Activated CD4-positive, alpha-beta memory T cell treated with anti-CD3 and anti-CD28 coated beads, Interleukin-2, amount 10 ng/mL, durations not matched to agents 7 days and 5 days (primary cell): ENCODE measurements around the gene SCP2D1. TPM values are rescaled to one million over a fixed set of nuclear protein-coding genes. Genes with fewer than 3 reads are reported as not detected.
"Not testable (repeated sequence)": the region's sequence is repeated elsewhere in the genome, so short reads cannot be mapped to it uniquely, and the experiment has no call there.

Experiments
- CTCF ChIA-PET: fragments of 350-600 bp; sonication (Branson Sonifier 250); formaldehyde crosslinking; loops from one replicate; lab custom pipeline; 2021; ENCODE audit warnings: antibody characterized with exemption, inconsistent platforms; lab: Charles Lee
- POLR2A ChIA-PET: fragments of 350-600 bp; sonication (Branson Sonifier 250); formaldehyde crosslinking; loops from one replicate; lab custom pipeline; 2021; ENCODE audit warnings: antibody characterized with exemption; lab: Charles Lee
- DNase-seq: peaks from one replicate; pipeline ENCODE4 v3.0.0-alpha.2; 2020
- H3K27ac Mint-ChIP-seq: one replicate; pipeline ENCODE4 v1.8.0; 2021; ENCODE audit warnings: mild to moderate bottlenecking, mixed read lengths
- H3K27me3 Mint-ChIP-seq: one replicate; pipeline ENCODE4 v1.8.0; 2021; ENCODE audit warnings: mixed read lengths
- H3K36me3 Mint-ChIP-seq: one replicate; pipeline ENCODE4 v1.8.0; 2021; ENCODE audit warnings: low read depth, mixed read lengths
- H3K4me1 Mint-ChIP-seq: one replicate; pipeline ENCODE4 v1.8.0; 2021; ENCODE audit warnings: mixed read lengths
- H3K4me3 Mint-ChIP-seq: one replicate; pipeline ENCODE4 v1.8.0; 2021; ENCODE audit warnings: mild to moderate bottlenecking, mixed read lengths
- H3K9me3 Mint-ChIP-seq: one replicate; pipeline ENCODE4 v1.8.0; 2021; ENCODE audit warnings: mixed read lengths
- total RNA-seq, 2 experiments: library from RNA; stranded (reverse); gene quantifications; one replicate each; pipeline ENCODE4 v1.2.3, GENCODE V29; 2021

Gene SCP2D1
- total RNA-seq: not detected

DNA sequence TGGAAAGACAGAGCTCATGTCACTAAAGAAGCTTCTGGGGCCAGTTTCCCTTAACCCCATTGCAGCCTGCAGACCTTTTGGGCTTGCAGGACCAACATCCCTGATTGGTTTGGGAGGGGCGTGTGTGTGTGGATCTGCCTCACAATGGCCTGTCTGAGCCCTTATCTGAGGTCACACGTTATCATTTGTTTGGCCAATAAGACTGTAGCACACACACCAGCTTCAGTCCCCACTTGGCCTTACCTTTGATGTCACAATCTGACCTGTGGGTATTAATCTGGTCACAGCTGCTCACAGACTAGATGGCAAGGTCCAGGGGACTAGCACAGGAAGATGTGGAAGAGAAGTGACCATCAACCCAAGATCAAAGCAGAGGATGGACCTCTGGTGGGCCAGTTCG lies at the start of gene SCP2D1:
TSS of gene SCP2D1 (plus strand) at position 301 of the 400 bp plus-strand sequence. CDS start at position 334, 33 bp downstream.
- Mint-ChIP-seq H3K36me3 (no peaks in the 10 kb centered on the region), H3K9me3 (no peaks in the 10 kb centered on the region)
- CTCF ChIA-PET: no interaction called here

DNA sequence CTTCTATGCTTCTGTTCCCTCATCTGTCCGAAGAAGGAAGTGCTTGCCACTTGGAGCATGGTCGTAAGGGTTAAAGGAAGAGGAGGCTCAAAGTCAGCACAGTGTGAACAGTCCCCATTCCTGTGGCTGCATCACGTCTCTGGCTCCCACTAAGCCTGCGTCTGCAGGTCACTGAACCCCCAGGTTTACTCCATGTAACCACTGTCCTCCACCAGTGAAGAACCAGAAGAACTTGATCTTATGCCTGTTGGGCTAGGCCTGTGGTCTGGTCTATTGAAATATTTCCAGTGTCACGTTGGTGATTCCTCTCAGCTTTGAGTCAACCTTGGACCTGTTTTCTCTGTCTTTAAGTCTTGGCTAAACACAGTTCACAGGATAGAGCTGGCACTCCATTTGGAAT lies 45.9 kb upstream of the SCP2D1 start:
- H3K27me3 Mint-ChIP-seq: peaks cover 5% of the 10 kb centered on the region
- no peak overlapping the region for H3K27ac Mint-ChIP-seq
- H3K4me3 Mint-ChIP-seq: no peak overlapping the region
- CTCF ChIA-PET: no interaction called here
- peaks cover 4% of the 10 kb centered on the region for H3K36me3 Mint-ChIP-seq
- no peaks in the 10 kb centered on the region for H3K9me3 Mint-ChIP-seq
- no peaks in the 10 kb centered on the region for H3K4me1 Mint-ChIP-seq
- POLR2A ChIA-PET: no interaction called here
- no peak for DNase-seq

More for the DNA sequence above, at the start of gene SCP2D1:
- POLR2A ChIA-PET: no interaction called here
- no peaks in the 10 kb centered on the region for H3K4me1 Mint-ChIP-seq
- H3K4me3 Mint-ChIP-seq: no peak within 1 kb of the TSS
- H3K27ac Mint-ChIP-seq: no peak within 1 kb of the TSS
- no peaks in the 10 kb centered on the region for H3K27me3 Mint-ChIP-seq
- no peak for DNase-seq

DNA sequence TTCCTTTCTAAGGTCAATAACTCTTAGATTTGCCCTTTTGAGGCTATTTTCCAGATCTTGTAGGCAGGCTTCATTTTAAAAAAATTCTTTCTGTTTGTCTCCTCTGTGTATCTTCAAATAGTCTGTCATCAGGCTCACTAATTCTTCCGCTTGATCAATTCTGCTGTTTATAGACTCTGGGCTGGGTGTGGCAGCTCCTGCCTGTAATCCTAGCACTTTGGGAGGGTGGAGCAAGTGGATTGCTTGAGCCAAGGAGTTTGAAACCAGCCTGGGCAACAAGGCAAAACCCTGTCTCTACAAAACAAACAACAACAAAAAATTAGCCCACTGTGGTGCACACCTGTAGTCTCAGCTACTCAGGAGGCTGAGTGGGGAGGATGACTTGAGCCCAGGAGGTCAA lies 40.0 kb upstream of the SCP2D1 start:
- Mint-ChIP-seq H3K27me3 (peaks cover 5% of the 10 kb centered on the region), H3K4me3 (no peak overlapping the region), H3K36me3 (no peaks in the 10 kb centered on the region), H3K9me3 (no peaks in the 10 kb centered on the region), H3K27ac (no peak overlapping the region), H3K4me1 (no peaks in the 10 kb centered on the region)
- ChIA-PET CTCF (interaction anchor here (1.0 kb wide), 1 partner anchor 12 kb away, joined by 3 read pairs; no protein-coding TSS in a partner anchor), POLR2A (no interaction called here)
- DNase-seq: no peak

DNA sequence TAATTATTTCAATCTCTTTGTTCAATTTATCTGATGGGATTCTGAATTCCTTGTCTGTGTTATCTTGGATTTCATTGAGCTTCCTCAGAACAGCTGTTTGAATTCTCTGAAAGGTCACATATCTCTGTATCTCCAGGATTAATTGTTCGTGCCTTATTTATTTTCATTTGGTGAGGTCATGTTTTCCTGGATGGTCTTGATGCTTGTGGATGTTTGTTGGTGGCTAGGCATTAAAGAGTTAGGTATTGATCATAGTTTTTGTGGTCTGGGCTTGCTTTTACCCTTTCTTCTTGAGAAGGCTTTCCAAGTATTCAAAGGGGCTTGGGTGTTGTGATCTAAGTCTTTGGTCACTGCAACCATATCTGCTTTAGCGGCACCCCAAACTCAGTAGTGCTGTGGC lies 39.4 kb upstream of the SCP2D1 start:
- no peaks in the 10 kb centered on the region for H3K9me3 Mint-ChIP-seq
- no peak overlapping the region for H3K4me3 Mint-ChIP-seq
- H3K36me3 Mint-ChIP-seq: no peaks in the 10 kb centered on the region
- CTCF ChIA-PET: no interaction called here
- no peak for DNase-seq
- POLR2A ChIA-PET: no interaction called here
- H3K4me1 Mint-ChIP-seq: no peaks in the 10 kb centered on the region
- no peak overlapping the region for H3K27ac Mint-ChIP-seq
- peaks cover 5% of the 10 kb centered on the region for H3K27me3 Mint-ChIP-seq

DNA sequence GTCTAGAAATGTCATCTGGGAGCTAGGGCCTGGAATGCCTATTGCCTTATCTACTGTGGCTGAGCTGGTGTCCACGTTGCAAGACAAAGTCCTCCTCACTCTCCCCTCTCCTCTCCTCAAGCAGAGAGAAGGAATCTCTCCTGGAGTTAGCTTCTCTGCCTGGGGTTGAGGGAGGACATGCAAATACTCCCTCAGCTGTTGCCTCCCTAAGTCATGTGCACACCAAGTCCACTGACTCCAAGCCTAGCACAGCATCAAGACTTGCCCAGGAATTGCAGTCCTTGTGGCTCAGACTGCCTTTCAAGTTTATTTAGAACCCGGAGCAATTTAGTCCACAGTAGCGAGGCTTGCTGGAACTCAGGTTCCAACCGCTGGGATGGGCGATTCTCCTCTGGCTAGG lies 38.0 kb upstream of the SCP2D1 start:
- no peak for DNase-seq
- CTCF ChIA-PET: no interaction called here
- H3K27ac Mint-ChIP-seq: no peak overlapping the region
- H3K4me1 Mint-ChIP-seq: no peaks in the 10 kb centered on the region
- H3K27me3 Mint-ChIP-seq: peaks cover 5% of the 10 kb centered on the region
- H3K36me3 Mint-ChIP-seq: no peaks in the 10 kb centered on the region
- no peak overlapping the region for H3K4me3 Mint-ChIP-seq
- H3K9me3 Mint-ChIP-seq: no peaks in the 10 kb centered on the region
- POLR2A ChIA-PET: no interaction called here

DNA sequence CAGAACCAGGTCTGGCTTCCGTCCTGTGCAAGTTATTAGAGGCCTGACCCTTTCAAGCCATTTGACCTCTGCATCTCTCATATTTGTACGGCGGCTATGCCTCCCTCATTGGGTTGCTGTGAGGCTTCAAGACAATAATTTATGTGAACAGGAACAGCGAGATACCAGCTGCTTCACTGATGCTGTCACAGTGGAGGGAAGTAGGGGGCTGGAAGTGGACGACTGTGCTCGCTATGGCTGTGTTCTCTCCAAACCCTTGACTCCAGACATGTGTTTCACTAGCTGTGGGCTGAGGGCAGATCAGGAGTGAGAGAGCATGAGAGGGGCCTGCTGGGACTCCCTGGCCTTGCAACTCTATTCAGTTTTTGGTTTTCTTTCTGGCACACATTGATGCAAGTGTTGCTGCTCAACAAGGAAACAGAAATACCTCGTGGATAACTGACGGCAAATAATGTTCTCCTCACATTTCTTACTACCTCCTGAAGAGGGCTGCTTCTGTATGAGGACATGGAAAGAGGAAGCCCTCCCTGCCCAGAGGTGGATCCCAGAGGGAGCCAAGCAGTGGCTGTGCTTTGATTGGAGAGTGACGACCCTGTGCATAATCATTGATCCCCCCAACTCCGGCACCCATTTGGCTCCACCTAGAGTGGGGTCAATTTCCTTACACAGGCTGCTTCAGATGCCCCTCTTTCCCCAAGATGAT lies 34.7 kb upstream of the SCP2D1 start:
- H3K4me3 Mint-ChIP-seq: no peak overlapping the region
- H3K4me1 Mint-ChIP-seq: no peaks in the 10 kb centered on the region
- no peaks in the 10 kb centered on the region for H3K36me3 Mint-ChIP-seq
- POLR2A ChIA-PET: no interaction called here
- DNase-seq: no peak
- CTCF ChIA-PET: no interaction called here
- no peaks in the 10 kb centered on the region for H3K9me3 Mint-ChIP-seq
- H3K27ac Mint-ChIP-seq: no peak overlapping the region
- no peaks in the 10 kb centered on the region for H3K27me3 Mint-ChIP-seq

DNA sequence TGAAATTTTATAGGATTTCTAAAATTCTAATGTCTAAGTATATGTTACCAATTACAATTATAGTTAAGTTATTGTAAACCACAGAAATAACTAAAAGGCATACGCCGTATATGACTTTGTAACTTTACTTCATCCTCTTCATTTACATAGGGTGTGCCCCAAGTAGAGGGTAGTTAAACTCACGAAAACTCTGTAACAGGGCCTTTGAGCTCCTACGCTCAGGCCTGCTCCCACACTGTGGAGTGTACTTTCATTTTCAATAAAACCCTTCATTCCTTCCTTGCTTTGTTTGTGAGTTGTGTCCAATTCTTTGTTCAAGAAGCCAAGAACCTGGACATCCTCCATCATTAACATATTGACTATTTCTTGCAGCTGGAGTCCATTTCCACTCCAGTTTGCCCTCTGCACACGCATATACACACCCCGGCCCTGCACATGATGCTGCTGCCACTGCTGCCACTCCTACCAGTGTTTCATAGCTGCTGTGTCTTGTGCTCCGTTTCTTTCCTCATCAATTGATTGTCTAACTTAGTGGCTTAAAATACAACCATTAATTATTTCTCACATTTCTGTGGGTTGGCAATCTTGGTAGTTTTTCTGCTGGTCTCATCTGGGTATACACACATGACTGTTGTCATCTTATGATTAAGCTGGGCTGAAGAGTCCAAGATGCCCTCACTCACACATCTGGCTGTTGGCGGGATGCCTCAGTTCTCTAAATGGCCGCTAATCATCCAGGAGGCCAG lies 33.0 kb upstream of the SCP2D1 start:
- Mint-ChIP-seq H3K36me3 (no peaks in the 10 kb centered on the region), H3K4me1 (no peaks in the 10 kb centered on the region), H3K27ac (no peak overlapping the region), H3K27me3 (peaks cover 3% of the 10 kb centered on the region), H3K4me3 (no peak overlapping the region), H3K9me3 (no peaks in the 10 kb centered on the region)
- POLR2A ChIA-PET: no interaction called here
- CTCF ChIA-PET: no interaction called here
- no peak for DNase-seq

DNA sequence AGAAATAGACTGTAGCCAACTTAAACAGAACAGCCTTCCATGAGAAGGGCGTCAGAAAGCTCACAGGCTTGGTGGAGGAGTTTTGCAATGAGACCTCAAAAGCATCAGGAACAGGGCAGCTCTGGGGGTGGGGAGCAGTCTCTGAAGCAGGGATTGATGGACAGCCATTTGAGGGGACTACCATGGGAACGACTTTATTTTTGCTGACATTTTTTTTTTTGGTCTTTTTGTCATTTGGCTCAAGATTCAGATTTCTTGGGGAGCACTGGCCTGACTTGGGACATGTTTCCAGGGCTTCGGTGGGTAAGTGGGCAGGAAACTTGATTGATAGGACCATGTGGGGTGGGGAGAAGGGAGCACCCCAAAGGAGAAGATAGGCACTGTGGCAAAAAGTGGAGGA lies 32.1 kb upstream of the SCP2D1 start:
- Mint-ChIP-seq H3K27ac (no peak overlapping the region), H3K9me3 (no peaks in the 10 kb centered on the region), H3K4me1 (no peaks in the 10 kb centered on the region), H3K4me3 (no peak overlapping the region), H3K27me3 (peaks cover 4% of the 10 kb centered on the region), H3K36me3 (no peaks in the 10 kb centered on the region)
- ChIA-PET CTCF (no interaction called here), POLR2A (no interaction called here)
- DNase-seq: no peak

DNA sequence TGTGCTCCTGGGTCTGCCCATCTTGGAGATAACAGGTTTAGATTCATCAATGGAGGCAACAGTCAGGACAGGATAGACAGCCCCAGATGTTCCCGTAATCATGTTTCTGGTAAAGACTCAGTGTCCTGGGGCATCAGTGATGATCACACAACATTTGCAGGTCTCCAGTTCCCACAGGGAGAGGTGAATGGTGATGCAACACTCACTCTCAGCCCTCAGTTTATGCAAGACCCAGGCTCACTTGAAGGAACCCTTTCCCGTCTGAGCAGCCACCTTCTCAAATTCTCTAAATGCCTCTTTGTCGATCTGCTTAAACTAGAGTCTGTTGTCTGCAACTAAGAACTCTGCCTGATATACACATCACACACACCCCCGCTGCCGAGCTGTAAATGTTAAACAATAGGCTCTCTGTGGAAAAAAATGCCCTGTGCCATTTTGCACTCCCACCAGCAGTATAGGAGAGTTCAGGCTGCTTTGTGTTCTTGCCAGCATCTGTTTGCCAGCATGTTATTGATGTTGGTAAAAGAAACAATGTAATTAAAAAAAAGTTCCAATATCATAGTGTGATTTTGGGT lies 30.1 kb upstream of the SCP2D1 start:
- H3K36me3 Mint-ChIP-seq: no peaks in the 10 kb centered on the region
- ChIA-PET CTCF (no interaction called here), POLR2A (no interaction called here)
- H3K9me3 Mint-ChIP-seq: no peaks in the 10 kb centered on the region
- H3K27ac Mint-ChIP-seq: no peak overlapping the region
- no peaks in the 10 kb centered on the region for H3K4me1 Mint-ChIP-seq
- H3K27me3 Mint-ChIP-seq: peaks cover 11% of the 10 kb centered on the region
- no peak for DNase-seq
- no peak overlapping the region for H3K4me3 Mint-ChIP-seq

DNA sequence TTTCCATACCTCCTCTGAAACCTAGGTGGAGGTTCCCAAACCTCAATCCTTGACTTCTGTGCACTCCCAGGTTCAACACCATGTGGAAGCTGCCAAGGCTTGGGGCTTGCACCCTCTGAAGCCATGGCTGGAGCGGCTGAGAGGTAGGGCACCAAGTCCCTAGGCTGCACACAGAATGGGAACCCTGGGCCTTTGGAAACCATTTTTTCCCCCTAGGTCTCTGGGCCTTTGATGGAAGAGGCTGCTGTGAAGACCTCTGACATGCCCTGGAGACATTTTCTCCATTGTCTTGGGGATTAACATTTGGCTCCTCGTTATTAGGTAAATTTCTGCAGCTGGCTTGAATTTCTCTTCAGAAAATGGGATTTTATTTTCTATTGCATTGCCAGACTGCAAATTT lies 26.5 kb upstream of the SCP2D1 start:
- H3K4me3 Mint-ChIP-seq, H3K9me3 Mint-ChIP-seq, POLR2A ChIA-PET, CTCF ChIA-PET, DNase-seq, H3K36me3 Mint-ChIP-seq, H3K4me1 Mint-ChIP-seq, H3K27ac Mint-ChIP-seq: not testable (repeated sequence)
- peaks cover 16% of the 10 kb centered on the region for H3K27me3 Mint-ChIP-seq

DNA sequence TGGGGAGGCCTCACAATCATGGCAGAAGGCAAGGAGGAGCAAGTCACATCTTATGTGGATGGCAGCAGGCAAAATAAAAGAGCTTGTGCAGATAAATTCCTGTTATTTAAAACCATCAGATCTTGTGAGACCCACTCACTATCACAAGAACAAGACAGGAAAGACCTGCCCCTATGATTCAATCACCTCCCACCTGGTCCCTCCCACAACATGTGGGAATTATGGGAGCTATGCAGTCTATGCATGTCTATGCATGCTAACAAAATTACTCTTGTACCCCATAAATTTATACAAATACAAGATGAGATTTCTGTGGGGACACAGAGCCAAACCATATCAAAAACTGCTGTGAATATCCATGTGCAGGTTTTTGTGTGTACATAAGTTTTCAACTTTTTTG lies 25.6 kb upstream of the SCP2D1 start:
- Mint-ChIP-seq H3K4me3 (no peak overlapping the region), H3K27me3 (peaks cover 16% of the 10 kb centered on the region), H3K4me1 (no peaks in the 10 kb centered on the region), H3K27ac (no peak overlapping the region), H3K36me3 (no peaks in the 10 kb centered on the region), H3K9me3 (peaks cover 2% of the 10 kb centered on the region)
- no peak for DNase-seq
- POLR2A ChIA-PET: no interaction called here
- CTCF ChIA-PET: no interaction called here

DNA sequence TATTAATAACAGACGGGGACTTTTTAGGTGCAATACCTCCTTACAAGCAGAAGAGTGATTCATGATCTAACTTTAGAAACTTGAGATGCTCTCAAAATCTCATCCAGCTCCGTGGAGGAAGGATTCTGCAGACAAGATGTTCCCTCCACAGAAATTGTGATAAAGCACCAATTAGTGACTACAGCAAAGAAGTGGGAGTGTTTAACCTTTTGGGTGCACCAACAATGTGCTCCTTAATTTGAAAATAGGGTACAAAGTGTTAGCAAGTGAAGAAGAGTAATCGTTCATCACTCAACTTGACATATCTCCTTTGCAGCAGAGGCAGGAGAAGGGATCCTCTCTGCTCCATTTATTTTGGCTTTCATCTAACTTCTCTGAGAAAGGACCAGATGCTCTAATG lies 22.8 kb upstream of the SCP2D1 start:
- peaks cover 7% of the 10 kb centered on the region for H3K4me1 Mint-ChIP-seq
- no peak for DNase-seq
- CTCF ChIA-PET: no interaction called here
- peaks cover 12% of the 10 kb centered on the region for H3K27me3 Mint-ChIP-seq
- no peak overlapping the region for H3K4me3 Mint-ChIP-seq
- POLR2A ChIA-PET: no interaction called here
- H3K36me3 Mint-ChIP-seq: no peaks in the 10 kb centered on the region
- no peak overlapping the region for H3K27ac Mint-ChIP-seq
- H3K9me3 Mint-ChIP-seq: peaks cover 2% of the 10 kb centered on the region

DNA sequence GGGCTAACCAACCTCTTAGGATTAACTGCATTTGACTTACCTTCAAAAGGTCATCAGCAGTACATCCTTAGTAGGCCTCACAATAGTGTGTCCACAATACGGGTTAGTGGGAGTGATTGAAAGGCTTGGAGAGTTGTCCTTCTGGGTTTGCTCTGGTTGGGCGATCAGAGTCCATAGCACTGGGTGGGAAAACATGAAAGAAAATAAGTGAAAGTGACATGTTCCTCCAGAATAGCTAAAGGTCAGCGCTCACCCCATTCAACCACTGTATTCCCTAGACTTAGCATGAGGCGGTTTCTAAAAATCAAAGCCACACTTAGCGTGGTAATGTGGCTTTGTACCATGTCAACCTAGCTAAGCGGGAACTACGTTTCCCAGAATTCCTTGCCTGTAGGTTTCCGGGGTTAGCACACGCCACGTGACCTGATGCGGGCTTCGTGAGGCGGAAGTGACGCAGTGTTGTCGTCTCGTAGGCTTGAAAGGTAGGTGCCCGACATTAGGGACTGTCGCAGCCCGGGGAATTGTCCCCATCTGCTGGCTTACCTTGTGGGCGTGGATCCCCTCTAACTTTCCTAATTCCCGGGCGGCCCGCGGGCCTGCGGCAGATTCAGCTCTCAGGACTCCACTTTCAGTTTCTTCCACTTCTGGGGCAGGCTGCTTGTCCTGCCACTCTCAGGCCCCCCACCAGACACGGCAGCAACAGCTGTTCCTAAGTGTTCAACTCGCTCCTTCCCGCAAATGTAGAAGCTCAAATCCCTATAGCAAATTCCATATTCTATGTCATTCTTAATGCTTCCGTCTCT lies 19.8 kb upstream of the SCP2D1 start:
- Mint-ChIP-seq H3K4me3 (peak overlapping the region; percentile 85), H3K36me3 (no peaks in the 10 kb centered on the region), H3K9me3 (peaks cover 6% of the 10 kb centered on the region), H3K4me1 (peaks cover 7% of the 10 kb centered on the region), H3K27ac (peak overlapping the region; percentile 82), H3K27me3 (peaks cover 6% of the 10 kb centered on the region)
- ChIA-PET POLR2A (interaction anchor here (0.6 to 1.3 kb wide), 7 partner anchors 9 to 505 kb away, joined by 3 to 6 read pairs (median 3); partner anchors contain the start of genes DZANK1, SEC23B and ZNF133), CTCF (interaction anchor here (0.7 to 1.5 kb wide), 3 partner anchors 162 to 293 kb away, joined by 3 to 5 read pairs (median 4); no protein-coding TSS in a partner anchor)
- peak; percentile 89 for DNase-seq
